ENCODE data around the gene CAT.
A peak's percentile ranks its signal among the peaks of the same experiment; 100 is the strongest.

The CAT gene

GRCh38 chr11:34499719-34500500 is 61.2 kb downstream of the CAT start:
- DNase-seq: no peak

- DNase-seq: no peak
Measured at GRCh38 chr11:34501500-34501899, 62.8 kb downstream of the CAT start.

- DNase-seq: no peak
Measured at GRCh38 chr11:34501949-34502348, 63.2 kb downstream of the CAT start.

DNA sequence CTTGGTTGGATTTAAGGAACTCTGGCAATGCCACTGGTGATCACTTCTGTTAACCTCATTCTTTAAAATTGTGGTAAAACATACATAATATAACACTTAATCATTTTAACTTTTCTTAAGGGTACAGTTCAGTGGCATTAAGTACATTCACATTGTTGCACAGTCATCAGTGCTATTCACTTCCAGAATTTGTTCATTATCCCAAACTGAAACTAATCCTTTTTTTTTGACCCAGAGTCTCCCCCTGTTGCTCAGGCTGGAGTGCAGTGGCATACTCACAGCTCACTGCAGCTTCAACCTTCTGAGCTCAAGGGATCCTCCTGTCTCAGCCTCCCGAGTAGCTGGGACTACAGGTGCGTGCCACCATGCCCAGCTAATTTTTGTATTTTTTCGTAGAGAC is 64.2 kb downstream of the CAT start:
- DNase-seq: no peak

- DNase-seq: no peak
Measured at GRCh38 chr11:34505874-34506273, 67.1 kb downstream of the CAT start.

GRCh38 chr11:34507156-34507555 is 68.4 kb downstream of the CAT start:
- DNase-seq: no peak

DNA sequence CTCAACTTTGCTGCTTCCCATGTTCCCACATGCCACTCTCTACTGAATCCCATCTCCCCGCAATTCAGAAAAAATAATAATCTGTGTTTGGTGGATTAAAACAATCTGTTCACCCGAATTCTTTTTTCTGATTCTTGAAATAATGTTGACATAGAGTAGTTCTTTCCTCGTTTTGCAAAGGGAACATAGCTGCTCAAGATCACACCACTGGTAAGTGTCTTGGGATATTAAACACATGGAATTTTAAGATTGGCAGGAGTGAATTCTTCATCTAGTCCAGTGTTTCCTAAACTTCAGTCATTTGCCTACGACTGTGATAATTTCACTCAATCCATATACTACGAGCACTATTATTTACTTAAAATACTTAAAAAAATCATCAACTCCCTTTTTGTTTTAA is 68.9 kb downstream of the CAT start:
- DNase-seq: no peak

GRCh38 chr11:34508524-34508923 is 69.8 kb downstream of the CAT start:
- no peak for DNase-seq

DNA sequence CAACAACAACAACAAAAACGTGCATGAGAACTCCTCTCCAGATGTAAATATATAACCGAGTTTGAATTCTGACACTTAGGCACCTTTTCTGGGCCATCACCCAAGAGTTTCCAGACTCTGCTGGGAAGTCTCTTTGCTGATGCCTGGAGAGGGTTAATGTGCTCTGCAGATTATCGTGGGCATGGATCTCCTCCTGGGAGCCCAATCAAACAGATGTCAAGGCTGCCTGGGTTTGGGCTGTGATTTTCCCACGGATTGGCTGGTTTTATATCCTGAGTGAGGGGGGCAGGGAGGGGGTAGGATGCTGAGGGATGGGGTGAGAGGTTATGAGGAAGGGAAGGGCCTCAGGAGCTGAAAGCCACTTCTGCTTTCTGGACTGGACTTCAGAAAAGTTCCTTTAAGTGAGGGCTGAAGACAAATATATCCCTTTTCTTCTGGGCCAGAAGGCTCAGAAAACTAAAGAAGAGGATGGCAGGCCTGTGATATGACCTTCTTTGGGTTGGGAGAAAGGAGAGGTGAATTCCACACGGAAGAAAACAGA is 70.7 kb downstream of the CAT start:
- no peak for DNase-seq

DNA sequence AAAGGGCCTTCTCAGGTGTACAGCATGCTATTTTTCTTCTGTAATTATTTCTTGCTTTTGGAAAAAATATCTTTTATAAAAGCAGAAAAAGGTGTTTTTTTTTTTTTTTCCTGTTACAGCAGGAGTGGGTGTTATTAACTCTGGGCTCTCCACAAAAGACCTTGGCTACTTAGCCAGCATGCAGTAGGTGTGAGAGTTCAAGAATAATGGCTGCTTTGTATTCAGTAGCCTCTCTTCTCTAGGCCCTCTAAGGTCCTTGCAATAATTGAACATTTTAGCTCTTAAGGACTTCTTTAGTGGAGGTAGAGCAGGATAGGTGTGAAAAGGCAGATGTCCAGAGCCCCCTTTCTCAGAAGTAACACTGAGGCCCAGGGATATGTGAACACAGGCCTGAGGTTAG is 71.5 kb downstream of the CAT start:
- no peak for DNase-seq

GRCh38 chr11:34510673-34511072 is 71.9 kb downstream of the CAT start:
- no peak for DNase-seq

GRCh38 chr11:34512840-34513681 is 74.3 kb downstream of the CAT start:
- DNase-seq: peak; percentile 9

DNA sequence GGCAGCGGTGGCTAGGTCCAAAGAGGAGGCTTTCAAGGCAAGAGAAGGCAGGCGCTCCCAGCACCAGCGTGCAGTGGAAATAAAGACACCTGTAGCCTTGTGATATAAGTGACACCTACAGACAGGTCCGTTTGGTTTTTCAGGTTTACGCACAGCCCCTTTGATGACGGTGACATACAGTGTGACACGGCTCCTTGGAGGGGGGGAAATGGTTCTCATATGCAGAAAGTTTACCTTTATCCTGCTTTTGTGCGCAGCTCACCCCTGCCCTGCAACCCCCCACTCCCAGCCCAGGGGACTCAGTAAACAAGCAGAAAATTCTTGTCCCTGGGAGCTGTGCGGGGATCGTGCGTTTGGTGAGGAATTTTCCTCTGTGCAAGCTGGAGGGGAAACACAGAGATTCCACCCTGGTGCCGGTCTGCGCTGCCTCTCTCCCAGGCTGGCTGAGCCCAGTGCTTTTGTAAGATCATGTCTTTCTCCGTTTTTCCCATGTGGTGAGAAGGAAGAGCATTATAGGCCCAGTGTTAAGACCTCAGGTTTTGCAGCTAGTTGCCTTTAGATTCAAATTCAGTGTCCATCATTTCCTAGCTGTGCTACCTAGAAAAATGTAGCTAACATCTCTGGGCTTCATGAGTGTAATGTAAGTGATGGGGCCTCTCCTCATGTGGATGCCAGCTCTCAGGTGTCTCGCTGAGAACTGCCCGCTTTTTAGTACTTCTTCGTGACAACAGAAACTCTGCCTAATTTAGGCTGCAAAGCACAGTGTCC is 75.1 kb downstream of the CAT start, which contains the start of gene ELF5:
TSS of gene ELF5 (minus strand) at position 113 of the 768 bp plus-strand sequence. CDS start 8,045 bp downstream, outside the sequence.
- DNase-seq: no peak

DNA sequence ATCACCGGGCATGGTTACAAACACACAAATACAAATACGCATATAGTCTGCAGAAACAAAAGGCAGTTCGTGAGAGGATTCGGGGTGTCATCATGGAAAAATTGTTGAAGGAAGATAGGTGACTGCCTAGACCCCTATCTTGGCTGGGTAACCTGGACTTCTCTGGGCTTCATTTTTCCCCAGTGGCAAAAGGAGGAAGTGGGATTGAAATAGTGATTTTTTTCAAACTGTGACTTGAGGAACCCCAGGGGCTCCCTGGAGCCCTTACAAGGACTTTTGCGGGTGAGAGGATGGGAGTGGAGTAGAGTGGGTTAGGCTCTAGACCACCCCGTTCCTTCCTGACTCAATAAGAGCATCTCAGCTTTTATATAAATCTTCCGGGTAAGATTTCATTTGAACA is 75.9 kb downstream of the CAT start:
- DNase-seq: no peak

DNA sequence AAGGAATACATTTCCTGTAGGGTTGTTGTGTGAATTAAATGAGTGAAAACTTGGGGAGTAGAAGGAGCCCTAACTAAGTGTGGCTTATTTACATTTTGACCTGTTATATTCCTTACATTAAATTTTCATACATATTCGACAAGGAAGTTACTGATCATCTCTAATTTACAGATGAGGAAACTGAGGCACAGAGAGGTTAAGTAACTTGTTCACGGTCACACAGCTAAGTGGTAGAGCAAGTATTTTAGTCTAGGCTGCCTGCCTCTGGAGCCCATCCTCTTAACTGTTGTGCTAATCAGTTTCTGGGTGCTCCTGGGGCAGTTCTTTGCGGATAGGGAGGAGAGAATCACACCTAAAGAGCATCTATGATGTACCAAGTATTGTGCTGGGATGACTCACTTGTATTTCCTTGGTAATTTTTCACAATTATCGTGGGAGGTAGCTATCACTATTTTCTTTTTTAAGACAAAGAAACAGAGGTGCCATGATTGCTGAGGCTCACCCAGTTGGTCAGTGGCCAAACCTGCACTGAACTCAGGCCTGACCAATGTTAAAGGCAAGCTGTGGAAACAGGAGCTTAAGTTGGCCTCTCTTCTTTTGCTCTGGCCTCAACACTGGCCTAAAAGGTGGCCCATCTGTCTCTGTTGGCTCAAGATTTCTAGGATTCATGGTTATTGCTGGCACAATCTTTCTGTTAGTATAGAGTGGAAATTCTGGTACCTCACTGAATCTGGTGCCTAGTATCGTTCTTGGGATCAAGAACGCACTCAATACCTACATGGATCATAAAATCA is 77.7 kb downstream of the CAT start:
- DNase-seq: no peak

DNA sequence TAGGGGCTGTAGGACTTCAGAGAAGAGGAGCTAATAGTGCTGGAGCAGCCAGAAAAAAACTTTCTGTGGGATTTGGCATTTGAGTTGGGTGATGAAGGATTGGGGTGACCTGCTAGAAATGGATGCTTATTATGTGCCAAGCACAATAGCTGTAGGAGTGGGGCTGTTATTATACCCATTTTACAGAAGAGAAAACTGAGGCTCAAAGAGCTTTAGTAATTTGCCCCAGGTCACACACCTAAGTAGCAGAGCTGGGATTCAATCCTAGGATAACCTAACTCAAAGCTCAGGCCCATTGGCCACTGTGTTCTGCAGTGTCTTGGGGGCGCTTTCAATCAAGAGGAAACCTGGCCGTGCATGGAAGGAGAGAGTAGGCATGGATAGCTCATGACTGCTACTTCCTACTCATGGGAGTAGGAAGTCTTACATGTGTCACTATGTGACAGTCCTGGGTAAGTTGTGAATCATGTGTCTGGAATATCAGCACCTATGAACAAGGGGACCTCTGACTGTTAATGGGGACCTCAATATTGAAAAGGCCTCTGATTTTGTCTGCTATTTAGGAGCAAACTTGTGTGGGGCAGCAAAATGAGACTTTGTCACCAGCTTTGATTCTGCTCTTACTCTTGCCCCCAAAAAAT is 81.0 kb downstream of the CAT start:
- DNase-seq: no peak

- no peak for DNase-seq
Measured at GRCh38 chr11:34521265-34521664, 82.5 kb downstream of the CAT start.

All from SHP77 treated with DMSO at 0.1 percent for 48 hours (cell line).